Erythroblast (primary cell): Measurements from ENCODE around the gene VWA2.

Source experiments
- DNase-seq, 2 experiments: peaks; one replicate each; lab custom pipeline; 2025; lab: John Stamatoyannopoulos, UW
- GATA1 ChIP-seq: IDR thresholded peaks from 2 replicates; pipeline ENCODE4 v1.6.1; 2011; ENCODE audit warnings: low read depth, mild to moderate bottlenecking, control low read depth, low read length, moderate library complexity
- POLR2A ChIP-seq: IDR thresholded peaks from 2 replicates; pipeline ENCODE4 v1.6.1; 2011; ENCODE audit warnings: mild to moderate bottlenecking, low read length

The VWA2 gene, protein sequence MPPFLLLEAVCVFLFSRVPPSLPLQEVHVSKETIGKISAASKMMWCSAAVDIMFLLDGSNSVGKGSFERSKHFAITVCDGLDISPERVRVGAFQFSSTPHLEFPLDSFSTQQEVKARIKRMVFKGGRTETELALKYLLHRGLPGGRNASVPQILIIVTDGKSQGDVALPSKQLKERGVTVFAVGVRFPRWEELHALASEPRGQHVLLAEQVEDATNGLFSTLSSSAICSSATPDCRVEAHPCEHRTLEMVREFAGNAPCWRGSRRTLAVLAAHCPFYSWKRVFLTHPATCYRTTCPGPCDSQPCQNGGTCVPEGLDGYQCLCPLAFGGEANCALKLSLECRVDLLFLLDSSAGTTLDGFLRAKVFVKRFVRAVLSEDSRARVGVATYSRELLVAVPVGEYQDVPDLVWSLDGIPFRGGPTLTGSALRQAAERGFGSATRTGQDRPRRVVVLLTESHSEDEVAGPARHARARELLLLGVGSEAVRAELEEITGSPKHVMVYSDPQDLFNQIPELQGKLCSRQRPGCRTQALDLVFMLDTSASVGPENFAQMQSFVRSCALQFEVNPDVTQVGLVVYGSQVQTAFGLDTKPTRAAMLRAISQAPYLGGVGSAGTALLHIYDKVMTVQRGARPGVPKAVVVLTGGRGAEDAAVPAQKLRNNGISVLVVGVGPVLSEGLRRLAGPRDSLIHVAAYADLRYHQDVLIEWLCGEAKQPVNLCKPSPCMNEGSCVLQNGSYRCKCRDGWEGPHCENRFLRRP

DNA sequence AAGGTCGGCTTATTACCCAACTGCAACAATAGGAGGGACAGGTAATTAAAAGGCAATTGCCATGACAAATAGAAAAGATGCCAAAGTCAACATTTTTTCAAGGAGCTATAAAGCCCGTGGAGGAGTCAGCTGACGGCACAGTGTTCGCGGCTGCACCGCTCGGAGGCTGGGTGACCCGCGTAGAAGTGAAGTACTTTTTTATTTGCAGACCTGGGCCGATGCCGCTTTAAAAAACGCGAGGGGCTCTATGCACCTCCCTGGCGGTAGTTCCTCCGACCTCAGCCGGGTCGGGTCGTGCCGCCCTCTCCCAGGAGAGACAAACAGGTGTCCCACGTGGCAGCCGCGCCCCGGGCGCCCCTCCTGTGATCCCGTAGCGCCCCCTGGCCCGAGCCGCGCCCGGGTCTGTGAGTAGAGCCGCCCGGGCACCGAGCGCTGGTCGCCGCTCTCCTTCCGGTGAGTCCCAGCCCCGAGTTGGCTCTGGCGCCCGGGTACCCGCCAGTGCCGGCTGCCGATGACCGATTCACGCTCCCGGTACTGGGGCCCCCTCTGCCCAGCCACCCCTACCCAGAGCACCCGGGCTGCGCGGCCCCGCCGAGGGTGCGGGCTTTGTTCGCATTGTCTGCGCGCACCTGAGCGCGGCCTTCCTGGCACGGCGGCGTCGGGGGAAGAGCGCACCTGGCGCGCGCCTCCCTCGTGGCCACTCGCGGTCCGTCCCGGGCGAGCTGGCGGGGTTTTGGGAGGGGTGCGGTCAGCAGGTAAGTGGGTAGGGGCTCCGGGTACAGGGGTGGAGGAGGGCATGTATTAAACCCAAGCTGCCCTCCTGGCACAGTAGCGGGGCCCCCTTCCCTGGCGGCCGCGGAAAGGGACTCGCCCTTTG is at the start of gene VWA2:
VWA2 (plus strand) TSS at position 138 of the 877 bp plus-strand sequence. CDS start 9,460 bp downstream, outside the sequence.
- DNase-seq: no peak
- TF ChIP-seq POLR2A: no peak
- TF ChIP-seq GATA1: no peak

DNA sequence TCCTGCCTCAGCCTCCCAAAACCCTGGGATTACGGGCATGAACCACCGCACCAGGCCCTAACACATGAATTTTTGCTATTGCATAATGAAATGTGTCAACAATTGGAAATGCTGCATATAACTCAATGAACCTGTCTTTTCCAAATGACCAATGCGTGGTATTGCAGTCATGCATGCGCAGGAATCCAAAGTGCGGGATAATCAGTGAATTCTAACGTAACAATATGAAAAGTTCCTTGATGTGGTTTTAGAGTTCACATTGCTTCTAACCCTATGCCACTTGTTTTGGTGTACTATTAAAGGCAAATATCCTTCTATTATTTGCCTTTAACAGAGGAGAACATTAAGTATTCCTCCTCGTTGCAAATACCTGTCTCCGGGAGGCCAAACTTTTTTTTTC is 49.4 kb upstream of the VWA2 start:
- no peak for TF ChIP-seq POLR2A
- TF ChIP-seq GATA1: no peak
- no peak for DNase-seq

DNA sequence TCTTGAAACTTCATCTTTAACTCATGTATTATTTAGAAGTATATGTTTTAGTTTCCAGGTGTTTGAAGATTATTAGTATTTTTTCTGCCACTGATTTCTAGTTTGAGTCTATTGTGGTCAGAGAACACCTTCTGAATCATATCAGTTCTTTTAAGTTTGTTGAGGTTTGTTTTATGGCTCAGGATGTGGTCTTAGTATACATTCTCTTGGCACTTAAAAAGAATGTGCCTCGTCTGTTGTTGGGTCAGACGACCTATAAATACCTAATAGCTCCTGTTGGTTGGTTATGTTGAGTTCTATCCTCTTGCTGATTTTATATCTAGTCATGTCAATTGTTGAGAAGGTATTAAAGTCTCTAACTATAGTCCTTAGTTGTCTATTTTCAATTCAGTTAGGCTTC is 44.0 kb upstream of the VWA2 start:
- DNase-seq: no peak
- TF ChIP-seq POLR2A (no peak), GATA1 (no peak)

DNA sequence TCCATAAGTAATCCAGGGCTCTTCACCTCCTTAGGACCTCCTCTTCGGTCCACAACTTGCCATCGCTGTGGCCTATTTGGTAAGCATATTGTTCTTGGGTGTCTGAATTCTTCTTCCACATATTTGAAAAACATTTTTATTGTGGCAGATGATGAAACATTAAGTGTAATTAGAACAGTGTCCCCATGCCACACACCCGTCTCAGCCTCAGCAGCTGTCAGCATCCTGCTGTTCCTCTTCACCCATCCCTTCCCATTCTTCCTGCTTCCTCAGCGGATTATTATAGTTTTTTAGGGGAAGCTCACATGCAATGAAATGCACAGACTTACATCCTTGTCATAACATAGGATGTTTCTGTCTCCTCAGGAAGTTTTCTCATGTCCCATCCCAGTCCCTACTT is 39.8 kb upstream of the VWA2 start:
- DNase-seq: no peak
- TF ChIP-seq GATA1 (no peak), POLR2A (no peak)

DNA sequence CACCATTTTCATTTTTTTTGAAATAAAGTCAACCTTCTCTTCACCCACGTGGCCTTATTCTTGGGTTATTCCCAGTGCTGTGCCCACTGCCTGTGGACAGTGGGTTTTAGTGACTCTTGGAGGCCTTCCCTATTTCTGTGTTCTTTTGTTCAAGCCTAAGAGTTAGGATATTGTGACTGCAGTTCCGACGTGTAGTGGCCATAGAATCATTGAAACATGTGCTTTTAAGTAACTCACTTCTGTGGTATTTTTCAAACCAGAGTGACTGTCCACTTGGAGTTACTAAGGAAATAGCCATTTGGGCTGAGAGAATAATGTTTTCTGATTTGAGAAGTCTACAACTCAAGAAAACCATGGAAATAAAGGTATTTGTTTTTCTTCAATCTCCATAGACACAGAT is 36.2 kb upstream of the VWA2 start:
- DNase-seq: no peak
- TF ChIP-seq GATA1 (no peak), POLR2A (no peak)

DNA sequence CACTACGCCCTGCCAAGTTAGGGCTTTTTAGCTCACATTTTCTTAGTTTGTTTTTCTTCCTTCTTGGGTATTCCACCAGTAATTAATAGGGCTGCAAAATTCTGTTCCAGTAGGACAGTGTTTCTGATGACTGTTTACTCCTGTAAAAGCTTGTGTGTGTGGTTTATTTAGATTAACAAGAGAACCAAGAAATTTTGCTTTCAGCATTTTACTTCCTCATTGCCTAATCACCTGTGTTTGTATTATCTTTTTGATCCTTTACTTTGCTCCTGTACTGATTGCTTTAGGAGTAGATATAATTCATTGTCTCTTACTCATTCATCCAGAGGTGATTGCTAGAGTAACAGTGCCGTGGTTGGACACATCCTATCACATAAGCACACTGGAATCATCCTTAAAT is 32.2 kb upstream of the VWA2 start:
- TF ChIP-seq POLR2A: no peak
- no peak for DNase-seq

DNA sequence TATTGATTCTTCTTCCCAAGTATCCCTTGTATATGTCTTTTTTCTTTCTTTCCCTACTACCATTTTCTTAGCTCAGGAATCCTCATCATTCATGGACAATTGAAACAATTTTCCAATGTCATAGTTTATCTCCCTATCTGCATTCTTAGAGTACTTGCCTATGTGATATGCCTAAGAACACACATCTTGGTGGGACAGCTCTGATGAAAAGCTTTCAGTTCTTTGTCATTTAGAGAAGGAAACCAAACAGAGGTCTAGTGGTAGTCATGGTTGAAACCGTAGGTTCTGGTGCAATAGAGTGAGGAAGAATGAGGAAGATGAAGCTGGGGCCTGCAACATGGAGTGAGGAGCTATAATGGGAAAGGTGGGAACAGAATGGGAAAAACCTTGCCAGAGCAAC is 31.7 kb upstream of the VWA2 start:
- TF ChIP-seq POLR2A: no peak
- no peak for TF ChIP-seq GATA1
- DNase-seq: no peak

DNA sequence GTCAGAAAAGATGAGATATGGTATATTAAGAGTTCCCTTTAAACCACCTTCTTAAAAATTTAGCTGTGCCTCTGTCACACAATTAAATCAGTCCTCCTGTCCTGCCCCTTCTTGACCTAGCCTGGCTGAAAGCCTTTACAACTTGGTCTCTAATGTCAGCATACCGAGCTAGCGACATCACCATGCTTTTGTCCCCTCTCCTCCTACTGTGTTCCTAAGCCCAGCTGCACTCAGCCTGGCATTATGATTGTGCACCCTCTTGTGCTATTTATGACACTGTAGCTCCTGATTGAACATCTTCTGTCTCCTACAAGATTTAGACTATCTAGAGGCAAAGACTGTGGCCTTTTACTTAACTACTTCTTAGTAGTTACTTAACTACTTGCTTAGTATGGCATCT is 30.7 kb upstream of the VWA2 start:
- DNase-seq: no peak
- no peak for TF ChIP-seq POLR2A
- no peak for TF ChIP-seq GATA1

DNA sequence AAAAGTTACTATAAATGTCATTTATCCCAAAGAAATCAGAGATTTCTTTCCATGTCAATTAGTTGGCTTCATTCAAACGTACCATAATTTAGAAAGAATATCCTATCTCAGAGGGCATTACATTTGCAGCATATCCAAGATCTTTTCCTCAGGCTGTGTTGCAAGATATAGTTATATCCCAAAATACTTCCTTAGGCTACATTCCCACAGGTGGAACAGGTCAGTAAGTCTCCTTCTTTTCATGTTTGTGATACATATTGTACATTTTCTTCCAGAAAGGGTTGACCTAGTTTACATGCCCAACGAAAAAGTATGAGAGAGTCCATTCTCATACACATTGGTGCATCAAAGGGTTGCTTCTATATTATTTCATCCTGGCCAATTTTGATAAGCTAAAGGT is 26.9 kb upstream of the VWA2 start:
- no peak for DNase-seq
- TF ChIP-seq GATA1 (no peak), POLR2A (no peak)

DNA sequence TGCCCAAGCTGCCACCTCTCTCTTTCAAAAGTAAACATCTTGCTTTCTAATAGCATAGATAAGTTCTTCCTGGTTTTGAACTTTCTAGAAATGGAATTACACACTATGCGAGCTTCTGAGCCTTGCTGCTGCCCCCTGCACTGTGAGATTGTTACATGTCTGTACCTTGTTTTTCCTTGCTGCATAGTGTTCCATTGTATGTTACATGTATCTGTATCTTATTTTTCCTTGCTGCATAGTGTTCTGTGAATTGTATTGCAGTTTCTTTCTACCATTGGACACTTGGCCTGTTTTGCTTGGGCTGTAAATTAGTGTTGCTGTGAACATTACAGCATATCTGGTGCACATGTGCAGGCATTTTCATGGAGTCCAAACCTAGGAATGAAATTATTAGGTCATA is 24.0 kb upstream of the VWA2 start:
- TF ChIP-seq POLR2A: no peak
- TF ChIP-seq GATA1: no peak
- no peak for DNase-seq

DNA sequence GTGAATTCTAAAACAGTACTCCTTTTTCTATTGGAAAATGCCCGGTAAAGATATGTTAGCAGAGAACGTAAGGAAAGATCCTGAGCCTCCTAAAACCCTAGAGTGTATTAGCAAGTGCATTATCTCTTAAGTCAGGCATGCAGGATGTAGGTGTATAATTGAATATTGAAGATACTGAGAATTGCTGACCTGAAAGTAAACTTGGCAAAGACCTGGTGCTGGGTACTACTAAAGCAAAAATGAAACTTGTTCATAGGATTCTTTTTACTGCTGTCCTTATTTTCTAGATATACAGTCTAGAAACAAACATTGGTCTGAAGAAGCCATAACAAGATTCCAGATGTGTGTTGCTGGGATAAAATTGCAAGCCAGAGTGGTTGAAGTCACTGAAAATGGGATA is 18.8 kb upstream of the VWA2 start:
- TF ChIP-seq POLR2A (no peak), GATA1 (no peak)
- no peak for DNase-seq

DNA sequence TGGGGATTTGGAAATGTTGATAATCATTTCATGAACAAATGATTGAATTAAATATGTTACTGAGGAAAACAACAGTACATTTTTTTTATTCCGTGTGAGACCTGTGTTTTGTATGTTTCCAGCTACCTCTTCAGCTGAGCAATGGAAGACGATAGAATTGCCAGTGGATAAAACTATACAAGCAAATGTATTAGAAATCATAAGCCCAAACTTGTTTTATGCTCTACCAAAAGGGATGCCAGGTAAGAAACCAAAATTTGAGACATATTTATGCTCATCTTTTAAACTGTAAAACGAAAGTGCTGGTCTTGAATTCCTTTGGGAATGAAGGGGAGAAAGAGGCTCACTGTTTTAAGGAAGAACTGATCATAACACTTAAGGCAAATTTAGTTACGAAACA is 17.8 kb upstream of the VWA2 start:
- DNase-seq: no peak
- TF ChIP-seq POLR2A (no peak), GATA1 (no peak)

DNA sequence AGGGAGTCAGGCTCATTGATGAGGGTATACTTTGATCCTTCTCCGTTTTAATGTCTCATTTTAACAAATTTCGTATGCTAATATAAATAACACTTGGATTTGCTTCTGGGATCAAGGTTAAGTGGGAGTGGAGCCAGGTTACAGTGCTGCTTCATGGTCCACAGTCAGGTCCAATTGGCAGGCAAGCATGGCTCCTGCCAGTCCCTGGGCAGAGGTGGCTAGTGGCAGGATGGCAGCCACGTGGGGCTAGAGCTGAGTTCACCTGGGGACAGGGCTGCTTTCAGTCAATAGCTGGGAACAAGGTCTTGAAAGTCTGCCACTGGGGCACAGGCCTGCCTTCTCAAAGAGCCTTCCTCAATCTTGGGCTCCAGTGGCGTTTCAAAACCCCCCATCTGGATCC is 16.0 kb upstream of the VWA2 start:
- no peak for TF ChIP-seq POLR2A
- no peak for TF ChIP-seq GATA1
- no peak for DNase-seq
